Activated CD8-positive, alpha-beta T cell treated with anti-CD3 and anti-CD28 coated beads, Interleukin-2, amount 10 ng/mL, durations not matched to agents 7 days and 5 days (primary cell): Measurements from ENCODE around the gene ZNF648. TPM values are rescaled to one million over a fixed set of nuclear protein-coding genes. Genes with fewer than 3 reads are reported as not detected.
"Not testable (repeated sequence)": the region's sequence is repeated elsewhere in the genome, so short reads cannot be mapped to it uniquely, and the experiment has no call there.

Experiments used
- ATAC-seq: fragments of 150-1000 bp; cut with Tn5 transposase; one replicate; pipeline ENCODE4 v1.10.0; 2021; ENCODE audit warnings: moderate library complexity
- CTCF ChIA-PET: fragments of 350-600 bp; sonication (Branson Sonifier 250); formaldehyde crosslinking; loops from one replicate; lab custom pipeline; 2021; ENCODE audit warnings: antibody characterized with exemption; lab: Charles Lee
- POLR2A ChIA-PET: fragments of 350-600 bp; sonication (Branson Sonifier 250); formaldehyde crosslinking; loops from one replicate; lab custom pipeline; 2021; ENCODE audit warnings: antibody characterized with exemption; lab: Charles Lee
- DNase-seq: peaks from one replicate; pipeline ENCODE4 v3.0.0-alpha.2; 2020
- H3K27ac Mint-ChIP-seq: one replicate; pipeline ENCODE4 v1.8.0; 2021; ENCODE audit warnings: mild to moderate bottlenecking, mixed read lengths
- H3K27me3 Mint-ChIP-seq: one replicate; pipeline ENCODE4 v1.8.0; 2021; ENCODE audit warnings: low read depth, mixed read lengths
- H3K36me3 Mint-ChIP-seq: one replicate; pipeline ENCODE4 v1.8.0; 2021; ENCODE audit warnings: low read depth, mixed read lengths
- H3K4me1 Mint-ChIP-seq: one replicate; pipeline ENCODE4 v1.8.0; 2021; ENCODE audit warnings: low read depth, mixed read lengths
- H3K4me3 Mint-ChIP-seq: one replicate; pipeline ENCODE4 v1.8.0; 2021; ENCODE audit warnings: mild to moderate bottlenecking, mixed read lengths
- H3K9me3 Mint-ChIP-seq: one replicate; pipeline ENCODE4 v1.8.0; 2022; ENCODE audit warnings: mixed read lengths; ENCODE audit not compliant: insufficient read depth
- total RNA-seq, 2 experiments: library from RNA; stranded (reverse); gene quantifications; one replicate each; pipeline ENCODE4 v1.2.3, GENCODE V29; 2021

The ZNF648 gene
- total RNA-seq, 2 experiments from 2014 or later: not detected

- ChIA-PET POLR2A (interaction anchor here (1.3 kb wide), 1 partner anchor 23 kb away, joined by 4 read pairs; no protein-coding TSS in a partner anchor), CTCF (interaction anchor here (0.9 to 5.1 kb wide), 11 partner anchors 11 to 573 kb away, joined by 3 to 50 read pairs (median 6); no protein-coding TSS in a partner anchor)
- no peak overlapping the region for H3K4me3 Mint-ChIP-seq
These were observed 9.6 kb downstream of the ZNF648 start for GRCh38 chr1:182051938-182052337.

GRCh38 chr1:182050481-182051448, 10.7 kb downstream of the ZNF648 start:
- Mint-ChIP-seq H3K27ac (no peak overlapping the region), H3K36me3 (peaks cover 10% of the 10 kb centered on the region), H3K4me1 (peaks cover 45% of the 10 kb centered on the region), H3K4me3 (no peak overlapping the region), H3K9me3 (no peaks in the 10 kb centered on the region), H3K27me3 (peaks cover 3% of the 10 kb centered on the region)
- DNase-seq: peak; percentile 29
- ChIA-PET POLR2A (interaction anchor here (0.6 kb wide), 1 partner anchor 21 kb away, joined by 3 read pairs; no protein-coding TSS in a partner anchor), CTCF (interaction anchor here (1.0 to 5.1 kb wide), 4 partner anchors 30 to 572 kb away, joined by 5 to 50 read pairs (median 20); no protein-coding TSS in a partner anchor)
- ATAC-seq: no peak

More at GRCh38 chr1:182051938-182052337, 9.6 kb downstream of the ZNF648 start:
- Mint-ChIP-seq H3K4me1 (peaks cover 41% of the 10 kb centered on the region), H3K9me3 (no peaks in the 10 kb centered on the region), H3K36me3 (peaks cover 5% of the 10 kb centered on the region), H3K27me3 (peaks cover 13% of the 10 kb centered on the region), H3K27ac (no peak overlapping the region)
- ATAC-seq (no peak), DNase-seq (no peak)

- no peak for ATAC-seq
- H3K27me3 Mint-ChIP-seq: no peaks in the 10 kb centered on the region
These were observed 12.9 kb downstream of the ZNF648 start for GRCh38 chr1:182048562-182048961.

GRCh38 chr1:182046763-182047162, 14.7 kb downstream of the ZNF648 start:
- DNase-seq (no peak), ATAC-seq (peak; percentile 90)
- Mint-ChIP-seq H3K27ac (peak overlapping the region; percentile 84), H3K4me3 (no peak overlapping the region), H3K27me3 (no peaks in the 10 kb centered on the region), H3K4me1 (peaks cover 42% of the 10 kb centered on the region), H3K9me3 (peaks cover 8% of the 10 kb centered on the region), H3K36me3 (peaks cover 20% of the 10 kb centered on the region)
- CTCF ChIA-PET: interaction anchor here (0.6 to 1.8 kb wide), 6 partner anchors 10 to 96 kb away, joined by 3 to 8 read pairs (median 5); no protein-coding TSS in a partner anchor
- POLR2A ChIA-PET: no interaction called here

More at GRCh38 chr1:182048562-182048961, 12.9 kb downstream of the ZNF648 start:
- CTCF ChIA-PET: interaction anchor here (1.0 kb wide), 1 partner anchor 16 kb away, joined by 3 read pairs; no protein-coding TSS in a partner anchor
- no peak for DNase-seq
- Mint-ChIP-seq H3K27ac (peak overlapping the region; percentile 32), H3K4me3 (no peak overlapping the region), H3K4me1 (peaks cover 46% of the 10 kb centered on the region), H3K36me3 (peaks cover 20% of the 10 kb centered on the region), H3K9me3 (peaks cover 8% of the 10 kb centered on the region)
- POLR2A ChIA-PET: no interaction called here

- Mint-ChIP-seq H3K36me3 (peaks cover 20% of the 10 kb centered on the region), H3K4me1 (peaks cover 36% of the 10 kb centered on the region)
- H3K9me3 Mint-ChIP-seq, H3K27ac Mint-ChIP-seq, POLR2A ChIA-PET, ATAC-seq, DNase-seq, H3K4me3 Mint-ChIP-seq, H3K27me3 Mint-ChIP-seq: not testable (repeated sequence)
- CTCF ChIA-PET: interaction anchor here (1.6 kb wide), 1 partner anchor 9 kb away, joined by 3 read pairs; no protein-coding TSS in a partner anchor
These were observed 16.0 kb downstream of the ZNF648 start for GRCh38 chr1:182045481-182045880.

- Mint-ChIP-seq H3K36me3 (peaks cover 16% of the 10 kb centered on the region), H3K27me3 (no peaks in the 10 kb centered on the region), H3K4me1 (peaks cover 23% of the 10 kb centered on the region), H3K9me3 (peaks cover 17% of the 10 kb centered on the region), H3K4me3 (no peak overlapping the region), H3K27ac (no peak overlapping the region)
- no peak for ATAC-seq
- POLR2A ChIA-PET: no interaction called here
- DNase-seq: no peak
- CTCF ChIA-PET: no interaction called here
These were observed 19.9 kb downstream of the ZNF648 start for GRCh38 chr1:182041615-182042014.

- Mint-ChIP-seq H3K27me3 (peaks cover 5% of the 10 kb centered on the region), H3K4me3 (no peak overlapping the region), H3K4me1 (peaks cover 22% of the 10 kb centered on the region), H3K27ac (no peak overlapping the region), H3K9me3 (peaks cover 13% of the 10 kb centered on the region), H3K36me3 (peaks cover 3% of the 10 kb centered on the region)
- ChIA-PET POLR2A (no interaction called here), CTCF (interaction anchor here (3.0 kb wide), 1 partner anchor 16 kb away, joined by 14 read pairs; no protein-coding TSS in a partner anchor)
- ATAC-seq (no peak), DNase-seq (no peak)
These were observed 23.3 kb downstream of the ZNF648 start for GRCh38 chr1:182038220-182038619.

- Mint-ChIP-seq H3K27ac (no peak overlapping the region), H3K27me3 (peaks cover 10% of the 10 kb centered on the region), H3K4me1 (peaks cover 18% of the 10 kb centered on the region), H3K36me3 (peaks cover 3% of the 10 kb centered on the region), H3K9me3 (peaks cover 13% of the 10 kb centered on the region), H3K4me3 (no peak overlapping the region)
- ChIA-PET POLR2A (no interaction called here), CTCF (interaction anchor here (0.6 to 2.7 kb wide), 4 partner anchors 12 to 19 kb away, joined by 3 to 8 read pairs (median 4); no protein-coding TSS in a partner anchor)
- ATAC-seq (no peak), DNase-seq (no peak)
These were observed 26.3 kb downstream of the ZNF648 start for GRCh38 chr1:182035097-182035770.

- ChIA-PET POLR2A (no interaction called here), CTCF (interaction anchor here (0.6 to 2.7 kb wide), 2 partner anchors 17 to 23 kb away, joined by 3 to 12 read pairs; no protein-coding TSS in a partner anchor)
- Mint-ChIP-seq H3K9me3 (peaks cover 6% of the 10 kb centered on the region), H3K4me1 (peaks cover 23% of the 10 kb centered on the region), H3K36me3 (peaks cover 5% of the 10 kb centered on the region), H3K27ac (no peak overlapping the region), H3K27me3 (peaks cover 10% of the 10 kb centered on the region), H3K4me3 (no peak overlapping the region)
- ATAC-seq (no peak), DNase-seq (no peak)
These were observed 29.3 kb downstream of the ZNF648 start for GRCh38 chr1:182032251-182032650.

GRCh38 chr1:182029379-182030331, 31.9 kb downstream of the ZNF648 start:
- Mint-ChIP-seq H3K36me3 (peaks cover 7% of the 10 kb centered on the region), H3K4me1 (peaks cover 15% of the 10 kb centered on the region), H3K27me3 (peaks cover 10% of the 10 kb centered on the region), H3K4me3 (peak overlapping the region; percentile 91), H3K27ac (peak overlapping the region; percentile 96), H3K9me3 (no peaks in the 10 kb centered on the region)
- ATAC-seq (peak; percentile 96), DNase-seq (peak; percentile 99)
- ChIA-PET CTCF (interaction anchor here (1.0 to 2.7 kb wide), 4 partner anchors 17 to 51 kb away, joined by 3 to 22 read pairs (median 8); no protein-coding TSS in a partner anchor), POLR2A (interaction anchor here (0.6 to 1.4 kb wide), 2 partner anchors 21 to 23 kb away, joined by 3 to 4 read pairs; no protein-coding TSS in a partner anchor)
